Measurements from ENCODE around the gene RPS19.
"Not testable (repeated sequence)": the region's sequence is repeated elsewhere in the genome, so short reads cannot be mapped to it uniquely, and the experiment has no call there.

Gene RPS19

GRCh38 chr19:41902594-41902993 is 42.5 kb downstream of the RPS19 start:
- no peak for DNase-seq

GRCh38 chr19:41903193-41903953 is 43.3 kb downstream of the RPS19 start:
- no peak for DNase-seq

DNA sequence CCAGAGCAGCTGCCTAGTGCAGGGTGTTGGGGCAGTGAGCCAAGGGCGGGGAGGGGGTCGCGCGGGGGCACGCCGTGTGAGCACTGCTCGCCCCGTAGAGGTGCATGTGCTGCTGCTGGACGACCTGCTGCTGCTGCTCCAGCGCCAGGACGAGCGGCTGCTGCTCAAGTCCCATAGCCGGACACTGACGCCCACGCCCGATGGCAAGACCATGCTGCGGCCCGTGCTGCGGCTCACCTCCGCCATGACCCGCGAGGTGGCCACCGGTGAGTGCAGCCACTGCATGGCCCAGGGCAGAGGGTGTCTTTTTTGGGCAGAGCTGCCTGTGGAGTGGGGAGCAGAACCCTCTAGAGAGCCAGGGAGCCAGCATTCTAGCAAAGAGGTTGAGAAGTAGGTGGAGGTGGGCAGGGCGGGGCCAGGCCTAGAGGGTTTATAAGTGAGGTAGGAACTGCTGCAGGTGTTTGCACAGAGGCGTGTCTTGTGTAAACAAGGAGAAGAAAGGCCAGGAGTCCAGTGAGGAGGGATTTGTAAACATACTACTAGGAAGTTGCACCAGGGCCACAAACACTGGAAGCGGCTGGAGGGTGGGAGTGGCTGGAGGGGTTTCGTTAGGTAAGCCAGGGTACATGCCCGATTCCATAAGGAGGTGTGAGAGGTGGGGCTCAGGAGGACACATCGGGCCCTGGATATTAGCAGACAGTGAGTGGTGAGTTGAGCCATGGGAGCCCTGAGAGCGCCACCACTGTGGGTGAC is 44.2 kb downstream of the RPS19 start:
- no peak for DNase-seq

GRCh38 chr19:41905273-41906002 is 45.4 kb downstream of the RPS19 start:
- DNase-seq: no peak

- DNase-seq: no peak
Observed at GRCh38 chr19:41906271-41906670, 46.2 kb downstream of the RPS19 start.

DNA sequence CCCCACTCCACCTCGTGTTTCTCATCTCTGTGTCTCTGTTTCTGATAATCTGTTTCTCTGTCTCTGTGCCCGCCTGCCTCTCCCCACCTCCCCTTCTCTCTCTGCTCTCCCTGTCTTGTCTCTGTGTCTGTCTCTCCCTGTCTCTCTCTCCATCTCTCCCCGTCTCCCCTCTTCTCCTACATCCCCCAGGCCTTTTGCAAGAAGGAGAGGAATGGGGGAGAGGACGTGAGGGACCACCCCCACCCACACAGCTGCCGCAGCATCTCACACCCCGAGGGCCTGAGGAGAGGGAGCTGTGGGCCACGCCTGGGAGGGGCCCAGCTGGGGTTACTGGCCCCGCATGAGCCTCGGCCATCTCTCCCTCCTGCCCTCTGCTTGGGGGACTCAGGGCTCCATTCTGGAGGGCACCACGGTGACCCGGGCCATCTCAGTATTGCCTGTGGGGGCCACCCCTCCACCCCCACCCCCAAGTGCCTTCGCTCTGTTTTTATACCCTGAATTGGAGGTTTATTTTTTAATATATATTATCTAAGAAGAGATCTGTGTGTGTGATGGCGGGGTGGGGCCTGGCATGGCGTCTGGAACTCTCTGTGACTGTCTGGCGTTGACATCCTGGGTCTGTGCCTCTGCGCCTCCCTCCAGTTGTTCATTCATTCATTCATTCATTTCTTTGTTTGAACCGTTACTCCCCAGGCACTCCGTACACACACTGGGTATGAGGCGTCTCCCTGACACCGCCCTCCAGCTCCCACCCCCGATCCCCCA is 47.0 kb downstream of the RPS19 start:
- no peak for DNase-seq

GRCh38 chr19:41907994-41908615 is 48.0 kb downstream of the RPS19 start:
- DNase-seq: no peak

DNA sequence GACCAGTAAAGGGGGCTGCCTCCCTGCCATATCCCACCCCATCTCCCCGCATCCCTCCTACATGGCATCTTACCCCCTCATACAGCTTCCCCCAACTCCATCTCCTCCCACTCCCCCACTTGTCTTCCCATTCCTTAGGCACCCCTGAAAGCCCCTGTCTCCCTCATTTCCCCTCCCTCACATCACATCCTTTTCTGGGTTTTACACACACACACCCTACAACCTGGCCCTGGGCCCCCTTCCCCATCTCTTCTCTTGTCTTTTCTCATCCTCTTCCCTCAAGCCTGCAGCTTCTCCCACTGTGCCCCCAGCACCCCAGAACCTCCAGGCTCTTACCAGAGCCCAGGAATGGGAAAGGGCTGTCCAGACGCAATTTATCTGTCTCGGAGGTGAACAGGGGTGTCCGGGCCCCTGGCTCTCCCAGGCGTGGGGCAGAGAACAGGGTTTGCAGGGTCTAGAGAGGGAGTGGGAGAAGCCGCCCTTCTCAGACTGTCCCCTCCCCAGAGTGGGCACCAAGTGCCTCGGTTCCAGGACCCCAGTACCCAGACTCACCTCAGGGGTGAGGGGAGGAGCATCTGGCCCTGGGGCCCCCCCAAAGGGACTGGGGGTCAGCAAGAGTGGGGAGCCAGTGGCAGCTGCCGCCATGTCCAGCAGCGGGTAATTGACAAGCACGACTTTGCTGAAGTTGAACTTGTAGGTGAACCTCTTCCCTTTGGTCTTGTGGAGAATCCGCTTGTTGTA is 48.8 kb downstream of the RPS19 start:
- DNase-seq: no peak

DNA sequence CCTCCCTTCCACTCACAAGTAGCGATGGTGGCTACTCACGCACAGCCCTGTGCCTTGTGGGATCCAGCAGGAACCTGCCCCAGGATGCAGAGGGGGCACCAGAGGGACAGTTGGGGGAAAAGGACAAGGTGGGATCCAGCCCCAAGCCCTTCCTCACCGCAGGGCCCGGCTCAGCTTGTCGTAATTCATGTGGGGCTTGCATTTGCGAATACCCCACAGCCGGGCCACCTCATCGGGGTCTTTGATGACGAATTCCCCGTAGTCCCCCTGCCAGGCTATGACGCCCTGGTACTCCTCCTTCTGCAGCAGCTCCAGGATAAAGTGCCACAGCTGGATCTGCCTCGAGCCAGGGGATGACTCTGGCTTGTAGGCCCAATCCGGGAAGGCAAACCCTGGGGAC is 49.7 kb downstream of the RPS19 start:
- no peak for DNase-seq

DNA sequence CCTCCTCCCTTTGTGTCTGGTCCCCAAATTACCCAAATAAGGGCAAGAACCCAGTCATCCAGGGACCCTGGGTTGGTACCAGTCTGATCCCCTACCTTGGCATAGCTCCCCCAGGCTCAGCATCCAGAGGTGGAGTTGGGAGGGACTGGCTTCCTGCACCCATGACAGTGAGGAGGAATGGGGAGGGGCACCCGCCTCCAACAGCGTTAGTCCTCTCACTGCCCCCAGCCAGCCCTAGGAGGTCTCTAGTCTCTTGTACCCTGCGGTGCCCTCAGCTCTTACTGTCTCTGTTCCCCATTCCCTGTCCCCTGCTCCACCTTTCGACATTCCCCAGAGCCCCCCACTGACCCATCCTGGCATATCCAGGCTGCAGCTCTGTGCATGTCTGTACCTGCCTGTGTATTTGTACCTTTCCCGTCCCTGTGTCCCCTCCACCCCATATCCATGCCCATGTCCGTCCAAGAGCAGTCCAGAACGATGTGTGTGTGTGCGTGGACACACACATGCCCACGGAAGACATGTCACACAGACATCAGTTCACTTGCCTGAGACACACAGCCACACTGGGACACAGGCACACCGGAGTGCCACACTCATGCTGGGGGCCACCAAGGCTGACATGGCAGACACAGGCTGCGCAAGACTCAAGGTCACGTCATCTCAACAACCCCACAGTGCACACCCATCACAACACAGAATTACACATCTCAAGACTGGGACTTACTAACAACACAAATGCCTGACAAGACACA is 50.4 kb downstream of the RPS19 start:
- no peak for DNase-seq

DNA sequence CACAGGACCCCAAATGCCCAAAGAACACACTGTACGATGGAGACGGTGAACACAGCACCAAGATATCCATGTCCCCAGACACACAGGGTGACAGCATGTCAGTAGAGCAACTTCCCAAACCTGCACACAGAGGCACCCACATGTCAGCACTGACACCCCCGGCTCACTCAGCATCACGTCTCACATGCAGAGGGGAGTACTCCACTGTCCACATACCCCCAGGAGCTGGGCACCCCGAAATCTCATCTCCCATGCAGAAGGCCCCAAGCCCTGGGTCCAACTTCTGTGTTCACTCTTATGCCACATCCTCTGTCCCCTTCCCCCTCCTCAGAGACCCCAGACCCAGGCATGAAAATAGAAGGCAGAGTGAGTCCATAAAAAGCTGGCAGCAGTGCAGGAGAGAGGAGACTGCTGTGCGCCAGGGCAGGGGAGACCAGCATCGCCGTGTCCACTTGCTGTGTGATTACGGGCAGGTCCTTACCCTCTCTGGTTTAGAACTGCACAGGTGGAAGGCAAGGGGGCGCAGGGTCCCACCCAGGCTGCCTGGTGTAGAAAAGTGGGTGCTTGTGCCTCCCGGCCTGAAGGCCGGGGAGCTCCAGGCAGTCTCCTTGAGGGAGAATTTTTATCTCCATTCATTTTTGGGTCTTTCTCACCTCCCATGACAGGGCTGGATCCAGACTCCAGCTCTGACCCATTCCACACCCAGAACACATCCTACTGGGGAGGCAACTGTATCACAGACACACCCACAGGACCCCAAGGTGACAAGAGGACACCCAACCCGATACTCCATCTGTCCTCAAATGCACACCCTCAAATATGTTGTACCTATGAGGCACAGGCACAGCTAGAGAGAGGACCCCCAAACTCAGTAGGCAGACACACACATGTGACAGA is 51.2 kb downstream of the RPS19 start:
- no peak for DNase-seq

DNA sequence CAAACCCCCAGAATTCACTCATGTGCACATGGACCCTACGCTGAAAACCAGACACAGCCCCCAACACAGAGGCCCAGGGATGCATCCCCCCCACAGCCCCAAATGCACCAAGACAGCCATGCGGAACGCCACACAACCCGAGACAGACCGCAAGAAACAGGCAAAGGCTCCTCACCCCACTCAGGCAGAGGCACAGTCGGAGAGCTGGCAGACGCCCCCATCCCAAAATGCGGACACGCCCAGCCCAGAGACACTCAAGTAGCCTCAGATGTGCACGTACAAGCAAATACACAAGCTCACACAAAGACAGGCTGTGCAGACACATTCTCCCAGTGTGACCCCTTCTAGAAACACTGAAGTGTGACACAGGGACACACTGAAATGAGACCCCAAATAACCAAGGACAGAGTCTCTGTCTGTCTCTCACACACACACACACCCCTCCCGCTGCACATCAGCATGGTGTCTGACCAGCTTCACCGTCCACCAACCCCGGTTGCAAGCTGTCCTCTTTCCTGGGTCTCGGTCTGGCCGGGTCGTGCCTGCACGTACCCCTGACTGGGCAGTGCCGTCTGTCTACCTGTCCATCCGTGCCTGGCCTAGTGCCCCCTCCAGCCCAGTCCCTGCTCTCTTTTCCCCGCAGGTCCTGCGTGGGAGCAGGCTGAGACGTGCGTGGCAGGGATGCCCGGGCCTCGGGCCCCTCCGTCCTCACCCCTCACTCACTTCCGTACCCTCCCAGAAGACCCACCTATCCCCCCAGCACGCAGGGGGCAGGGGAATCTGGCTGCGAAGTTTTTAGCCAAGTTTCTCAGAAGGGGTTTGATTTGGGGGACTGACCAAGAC is 52.1 kb downstream of the RPS19 start:
- DNase-seq: no peak

DNA sequence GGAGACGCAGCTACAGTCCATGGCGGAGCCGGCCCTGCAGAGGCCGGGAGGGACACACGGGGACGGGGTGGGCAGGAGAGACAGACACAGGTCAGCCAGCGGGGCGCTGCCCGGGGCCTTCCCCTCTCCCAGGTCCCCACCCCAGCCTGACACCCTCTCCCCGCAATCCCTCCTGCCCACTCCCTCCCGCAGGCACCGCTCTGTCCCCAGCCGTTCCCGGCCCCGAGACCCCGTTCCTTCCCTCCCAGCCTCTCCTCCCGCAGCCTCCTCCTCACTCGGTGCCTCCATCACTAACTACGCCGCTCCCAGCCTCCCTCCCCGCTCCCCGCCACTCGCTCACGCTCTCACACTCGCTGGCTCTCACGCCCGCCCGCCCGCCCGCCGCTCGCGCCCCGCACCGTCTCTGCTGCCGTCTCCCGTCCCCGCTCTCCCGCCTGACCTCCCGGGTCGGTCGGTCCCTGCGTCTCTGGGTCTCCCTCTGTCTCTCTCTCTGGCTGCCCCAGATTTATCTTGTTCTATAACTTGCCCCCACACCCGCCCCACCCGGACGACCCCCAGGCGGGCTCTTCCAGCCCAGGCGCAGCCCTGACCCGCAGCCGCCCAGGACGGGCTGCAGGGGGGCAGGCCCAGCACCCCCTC is 53.0 kb downstream of the RPS19 start:
- no peak for DNase-seq

- no peak for DNase-seq
Observed at GRCh38 chr19:41913538-41914423, 53.7 kb downstream of the RPS19 start.

DNA sequence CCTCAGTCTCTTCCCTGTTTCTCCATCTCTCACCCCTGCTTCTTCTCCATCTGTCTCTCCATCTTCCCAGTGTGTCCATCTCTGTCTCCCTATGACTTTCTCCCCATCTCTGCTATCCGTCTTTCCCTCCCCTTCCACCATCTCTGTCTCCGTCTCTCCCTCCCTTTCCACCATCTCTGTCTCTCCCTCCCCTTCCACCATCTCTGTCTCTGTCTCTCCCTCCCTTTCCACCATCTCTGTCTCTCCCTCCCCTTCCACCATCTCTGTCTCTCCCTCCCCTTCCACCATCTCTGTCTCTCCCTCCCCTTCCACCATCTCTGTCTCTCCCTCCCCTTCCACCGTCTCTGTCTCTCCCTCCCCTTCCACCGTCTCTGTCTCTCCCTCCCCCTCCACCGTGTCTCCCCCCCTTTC is 54.4 kb downstream of the RPS19 start:
- not testable (repeated sequence) for DNase-seq

GRCh38 chr19:41915021-41915775 is 55.1 kb downstream of the RPS19 start:
- DNase-seq: no peak

Data from fibroblast of skin of back (primary cell).